GM13976 (cell line): ENCODE data around the gene MFSD11.

Source experiments
- DNase-seq: peaks from one replicate; pipeline ENCODE4 v3.0.0; 2012; ENCODE audit warnings: low spot score
- in situ Hi-C: fragments of 300-500 bp; cut with MboI; formaldehyde crosslinking; loops from one replicate; pipeline ENCODE4 v1.12.0; 2022; ENCODE audit warnings: low sequenced_read_pairs, mixed read lengths, inconsistent platforms; ENCODE audit not compliant: unreplicated experiment
- TF ChIP-seq, protein P1 (sequence below): IDR thresholded peaks from 2 replicates; pipeline ENCODE4 v1.5.1; 2012; ENCODE audit warnings: borderline replicate concordance, mild to moderate bottlenecking; ENCODE audit not compliant: insufficient read depth; ENCODE audit errors: extremely low read depth, missing control alignments, control extremely low read depth

MFSD11 gene

DNA sequence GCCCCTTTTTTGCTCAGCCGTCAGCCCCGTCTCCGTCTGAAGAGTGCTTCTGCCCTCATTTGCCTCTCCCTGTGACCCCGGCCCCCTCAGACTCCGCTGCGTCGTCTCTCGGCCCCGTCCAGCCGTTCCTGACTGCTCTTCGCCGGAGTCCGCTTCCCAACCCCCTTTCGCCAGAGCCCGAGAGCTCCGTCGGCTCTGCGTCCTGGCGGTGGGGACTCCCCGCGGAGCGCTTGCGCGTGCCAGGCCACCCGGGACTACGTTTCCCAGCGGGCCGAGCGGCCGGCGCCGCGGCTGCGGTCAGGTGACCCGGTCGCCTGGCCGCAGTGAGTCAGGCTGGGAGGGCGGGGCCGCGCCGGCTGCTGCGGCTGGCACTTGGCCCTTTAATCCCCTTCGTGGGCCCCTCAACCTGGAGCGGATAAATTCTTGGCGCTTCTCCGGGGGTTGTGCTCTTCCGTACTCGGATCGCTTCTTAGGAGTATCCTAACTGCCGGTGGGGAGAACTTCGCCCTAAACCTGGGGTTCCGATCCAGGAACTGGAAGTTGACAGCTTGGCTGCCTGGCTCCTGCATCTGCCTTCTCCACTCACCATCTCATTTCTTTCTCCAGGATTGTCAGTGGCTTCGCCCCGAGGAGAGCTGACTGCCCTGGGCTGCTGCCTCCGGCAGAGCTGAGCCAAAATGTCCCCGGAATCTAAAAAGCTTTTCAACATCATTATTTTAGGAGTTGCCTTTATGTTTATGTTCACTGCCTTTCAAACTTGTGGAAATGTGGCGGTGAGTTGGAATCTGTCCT, at the start of gene MFSD11:
Gene MFSD11, plus strand, starts transcription at position 444 of the 792 bp plus-strand sequence. Its CDS starts 234 bp downstream, at position 678.
- TF ChIP-seq, protein P1, sequence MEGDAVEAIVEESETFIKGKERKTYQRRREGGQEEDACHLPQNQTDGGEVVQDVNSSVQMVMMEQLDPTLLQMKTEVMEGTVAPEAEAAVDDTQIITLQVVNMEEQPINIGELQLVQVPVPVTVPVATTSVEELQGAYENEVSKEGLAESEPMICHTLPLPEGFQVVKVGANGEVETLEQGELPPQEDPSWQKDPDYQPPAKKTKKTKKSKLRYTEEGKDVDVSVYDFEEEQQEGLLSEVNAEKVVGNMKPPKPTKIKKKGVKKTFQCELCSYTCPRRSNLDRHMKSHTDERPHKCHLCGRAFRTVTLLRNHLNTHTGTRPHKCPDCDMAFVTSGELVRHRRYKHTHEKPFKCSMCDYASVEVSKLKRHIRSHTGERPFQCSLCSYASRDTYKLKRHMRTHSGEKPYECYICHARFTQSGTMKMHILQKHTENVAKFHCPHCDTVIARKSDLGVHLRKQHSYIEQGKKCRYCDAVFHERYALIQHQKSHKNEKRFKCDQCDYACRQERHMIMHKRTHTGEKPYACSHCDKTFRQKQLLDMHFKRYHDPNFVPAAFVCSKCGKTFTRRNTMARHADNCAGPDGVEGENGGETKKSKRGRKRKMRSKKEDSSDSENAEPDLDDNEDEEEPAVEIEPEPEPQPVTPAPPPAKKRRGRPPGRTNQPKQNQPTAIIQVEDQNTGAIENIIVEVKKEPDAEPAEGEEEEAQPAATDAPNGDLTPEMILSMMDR, result no peak
- peak; percentile 96 for DNase-seq
- in situ Hi-C loops, result no loop called here

DNA sequence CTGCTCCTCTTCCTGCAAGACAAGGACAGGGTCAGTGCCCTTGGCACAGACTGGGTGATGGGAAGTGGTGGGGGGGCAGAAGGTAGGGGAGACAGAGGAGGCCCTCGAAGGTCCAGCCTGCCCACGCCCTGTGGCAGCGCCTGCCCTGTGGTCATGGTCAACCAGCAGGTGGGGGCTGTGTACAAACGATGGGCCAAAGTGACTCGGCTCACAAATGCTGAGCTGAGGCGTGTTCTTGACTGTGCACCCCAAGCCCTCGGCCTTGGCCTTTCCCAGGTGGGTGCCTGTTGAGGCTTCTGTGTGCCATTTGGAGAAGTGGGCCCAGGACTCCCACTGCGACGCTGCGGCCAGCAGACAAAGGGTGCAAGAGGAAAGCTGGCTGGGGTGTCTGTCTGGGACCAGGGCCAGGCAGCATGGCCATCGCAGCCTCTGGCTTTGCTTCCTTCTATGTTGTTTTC, 49.7 kb upstream of the MFSD11 start:
- TF ChIP-seq, protein P1, result no peak
- in situ Hi-C loops, result no loop called here
- DNase-seq, result no peak

DNA sequence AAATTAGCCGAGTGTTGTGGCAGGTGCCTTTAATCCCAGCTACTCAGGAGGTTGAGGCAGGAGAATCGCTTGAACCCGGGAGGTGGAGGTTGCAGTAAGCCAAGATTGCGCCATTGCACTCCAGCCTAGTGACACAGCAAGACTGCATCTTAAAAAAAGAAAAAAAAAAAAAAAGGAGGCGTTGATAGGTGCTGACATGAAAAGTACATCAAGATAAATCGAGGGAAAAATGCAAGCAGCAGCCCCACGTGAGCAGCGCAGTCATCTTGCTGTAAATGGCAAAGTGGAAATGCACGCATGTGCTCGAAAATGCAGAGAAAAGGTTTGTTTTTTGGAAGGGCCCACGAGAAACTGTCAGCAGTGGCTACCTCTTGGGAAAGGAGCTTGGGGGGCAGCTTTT, 48.1 kb upstream of the MFSD11 start:
- TF ChIP-seq, protein P1, result no peak
- in situ Hi-C loops, result no loop called here
- no peak for DNase-seq

DNA sequence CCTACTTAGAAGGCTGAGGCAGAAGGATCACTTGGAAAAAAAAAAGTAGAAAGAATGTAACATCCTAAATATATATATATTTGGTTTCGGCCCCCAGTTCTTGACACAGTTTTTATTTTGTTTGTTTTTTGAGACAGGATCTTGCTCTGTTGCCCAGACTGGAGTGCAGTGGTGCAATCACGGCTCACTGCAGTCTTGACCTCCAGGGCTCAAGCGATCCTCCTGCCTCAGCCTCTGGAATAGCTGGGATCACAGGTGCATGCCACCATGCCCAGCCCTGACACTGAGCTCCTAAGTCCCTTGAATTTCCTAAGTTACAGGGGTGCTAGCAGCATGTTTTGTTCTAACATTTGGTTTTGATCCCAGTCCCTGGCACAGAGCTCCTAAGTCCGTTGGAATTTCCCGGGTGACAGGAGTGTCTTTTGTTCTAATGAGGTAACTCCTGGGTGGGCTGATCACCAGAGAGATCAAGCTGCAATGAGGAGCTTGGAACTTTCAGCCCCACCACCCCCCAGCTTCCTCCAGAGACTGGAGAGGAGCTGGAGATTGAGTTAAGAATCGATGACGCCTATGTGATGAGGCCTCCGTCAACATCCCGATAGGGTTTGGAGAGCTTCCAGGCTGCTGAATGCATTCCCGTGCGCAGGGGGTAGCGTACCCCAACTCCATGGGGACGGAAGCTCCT, 47.2 kb upstream of the MFSD11 start:
- in situ Hi-C loops, result no loop called here
- TF ChIP-seq, protein P1, result no peak
- no peak for DNase-seq

DNA sequence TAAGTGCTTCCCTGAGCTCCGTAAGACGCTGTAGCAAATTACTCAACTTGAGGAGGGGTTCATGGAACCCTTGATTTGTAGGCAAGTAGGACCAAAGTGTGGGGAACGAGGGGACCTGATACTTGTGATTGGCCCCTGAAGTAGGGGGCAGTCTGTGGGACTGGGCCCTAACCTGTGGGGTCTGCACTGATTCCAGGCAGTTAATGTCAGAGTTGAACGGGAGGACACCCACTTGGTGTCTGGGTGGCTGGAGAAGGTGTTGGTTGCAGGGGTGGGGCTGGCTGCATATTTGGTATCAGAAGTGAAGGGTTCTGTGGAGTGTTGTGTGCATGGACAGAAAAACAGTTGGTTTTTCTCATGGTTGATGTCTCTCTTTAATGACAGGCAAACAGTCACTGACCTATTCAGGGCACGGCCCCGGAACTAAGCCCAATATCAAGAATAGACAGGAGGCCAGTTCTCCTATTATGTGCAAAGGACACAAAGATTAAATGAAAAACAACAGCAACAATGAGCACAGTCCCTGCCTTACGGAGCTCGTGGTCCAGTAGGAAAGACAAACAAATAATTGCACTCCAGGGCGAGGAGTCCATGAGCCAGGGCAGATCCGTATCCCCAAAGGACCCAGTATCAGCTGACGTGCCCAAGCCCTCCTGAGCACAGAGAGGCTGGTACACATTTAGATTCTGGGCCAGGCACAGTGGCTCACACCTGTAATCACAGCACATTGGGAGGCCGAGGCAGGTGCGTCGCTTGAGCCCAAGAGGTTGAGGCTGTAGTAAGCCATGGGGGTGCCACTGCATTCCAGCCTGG, 46.3 kb upstream of the MFSD11 start:
- no peak for DNase-seq
- TF ChIP-seq, protein P1, result no peak
- in situ Hi-C loops, result no loop called here

DNA sequence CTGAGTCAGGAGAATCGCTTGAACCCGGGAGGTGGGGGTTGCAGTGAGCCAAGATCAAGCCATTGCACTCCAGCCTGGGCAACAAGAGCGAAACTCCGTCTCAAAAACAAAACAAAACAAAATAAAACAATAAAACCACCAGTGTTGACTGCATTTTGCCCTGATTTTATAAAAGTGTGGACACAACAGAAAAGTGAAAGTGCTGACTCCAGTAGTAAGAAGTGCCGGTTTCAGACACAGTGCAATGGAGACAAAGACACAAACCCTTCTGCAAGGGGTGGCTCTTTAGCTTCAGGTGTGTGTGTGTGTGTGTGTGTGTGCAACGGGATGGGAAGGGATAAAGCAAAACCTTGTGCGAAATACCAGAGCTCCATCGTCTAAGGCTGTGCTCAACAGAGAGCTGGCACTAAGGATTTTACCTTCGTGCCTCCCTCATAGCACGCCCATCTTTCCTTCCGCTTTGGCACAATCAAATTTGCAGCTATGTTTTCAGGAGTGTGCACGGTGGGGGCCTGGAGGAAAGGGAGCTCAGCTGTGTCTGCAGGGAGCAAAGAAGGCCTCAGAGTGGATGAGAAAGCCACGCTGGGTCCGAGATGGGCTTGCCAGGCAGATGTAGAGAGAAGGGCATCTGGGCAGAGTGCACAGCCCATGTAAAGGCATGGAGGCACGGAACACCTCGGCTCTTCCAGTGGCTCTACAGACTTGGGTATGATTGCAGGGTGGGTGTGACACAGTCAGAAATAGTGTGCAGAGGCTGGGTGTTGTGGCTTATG, 42.7 kb upstream of the MFSD11 start:
- TF ChIP-seq, protein P1, result no peak
- DNase-seq, result no peak
- in situ Hi-C loops, result no loop called here
